Hepatocyte (in vitro differentiated cells): Measurements from ENCODE around the gene AQP1.

Experiments used
- CTCF ChIP-seq: fragments of 200-600 bp; sonication (generic); IDR thresholded peaks from 2 replicates; pipeline ENCODE4 v1.5.1; 2016; ENCODE audit warnings: antibody characterized with exemption, mild to moderate bottlenecking; ENCODE audit not compliant: poor library complexity
- EZH2 ChIP-seq: fragments of 200-600 bp; sonication (generic); IDR thresholded peaks from 2 replicates; pipeline ENCODE4 v1.6.1; 2016; ENCODE audit warnings: antibody characterized with exemption, mild to moderate bottlenecking, borderline replicate concordance
- EZH2phosphoT487 ChIP-seq: fragments of 200-600 bp; sonication (generic); IDR thresholded peaks from one replicate; pipeline ENCODE4 v1.6.1; 2018; ENCODE audit warnings: antibody characterized with exemption, mild to moderate bottlenecking, low read depth, moderate library complexity; ENCODE audit not compliant: unreplicated experiment, severe bottlenecking

GRCh38 chr7:30862995-30863705, 48.5 kb upstream of the AQP1 start:
- TF ChIP-seq CTCF: no peak
- TF ChIP-seq EZH2phosphoT487: no peak
- TF ChIP-seq EZH2: no peak
